Brain pericyte (primary cell): ENCODE measurements around the gene PIH1D1.
"Not testable (repeated sequence)": the region's sequence is repeated elsewhere in the genome, so short reads cannot be mapped to it uniquely, and the experiment has no call there.

Experiments used
- DNase-seq: peaks from one replicate; pipeline ENCODE4 v3.0.0-alpha.2; 2012; ENCODE audit warnings: low read depth, low spot score

Gene PIH1D1

DNA sequence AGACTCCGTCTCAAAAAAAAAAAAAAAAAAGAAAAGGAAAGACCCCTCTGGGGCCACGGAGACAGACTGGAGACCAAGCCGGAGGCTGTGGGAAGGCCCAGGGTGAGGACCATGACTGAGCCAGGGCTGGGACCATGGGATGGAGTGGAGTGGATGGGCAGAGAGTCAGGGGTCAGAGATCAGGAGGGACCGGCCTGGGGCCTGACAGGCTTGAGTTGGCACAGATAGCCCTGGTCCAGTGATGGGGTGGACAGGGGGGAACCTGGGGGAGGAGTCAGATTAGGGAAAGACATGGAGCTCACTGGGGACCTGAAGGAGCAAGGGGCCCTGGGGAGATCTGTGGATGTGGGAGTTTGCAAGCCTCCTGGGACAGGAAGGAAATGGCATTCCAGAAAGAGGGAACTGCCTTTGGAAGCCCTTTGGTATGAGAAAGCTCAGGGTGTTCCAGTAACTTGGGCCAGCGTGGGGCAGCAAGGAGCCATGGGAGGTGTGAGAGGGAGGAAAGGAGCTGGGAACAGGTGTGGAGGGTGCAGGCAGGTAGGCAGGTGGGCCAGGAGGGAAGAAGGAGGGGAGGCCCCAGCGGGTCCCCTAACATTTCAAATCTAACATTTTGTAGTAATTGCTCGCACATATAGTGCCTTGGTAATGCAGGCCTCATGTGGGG is 29.5 kb upstream of the PIH1D1 start:
- DNase-seq, result no peak

DNA sequence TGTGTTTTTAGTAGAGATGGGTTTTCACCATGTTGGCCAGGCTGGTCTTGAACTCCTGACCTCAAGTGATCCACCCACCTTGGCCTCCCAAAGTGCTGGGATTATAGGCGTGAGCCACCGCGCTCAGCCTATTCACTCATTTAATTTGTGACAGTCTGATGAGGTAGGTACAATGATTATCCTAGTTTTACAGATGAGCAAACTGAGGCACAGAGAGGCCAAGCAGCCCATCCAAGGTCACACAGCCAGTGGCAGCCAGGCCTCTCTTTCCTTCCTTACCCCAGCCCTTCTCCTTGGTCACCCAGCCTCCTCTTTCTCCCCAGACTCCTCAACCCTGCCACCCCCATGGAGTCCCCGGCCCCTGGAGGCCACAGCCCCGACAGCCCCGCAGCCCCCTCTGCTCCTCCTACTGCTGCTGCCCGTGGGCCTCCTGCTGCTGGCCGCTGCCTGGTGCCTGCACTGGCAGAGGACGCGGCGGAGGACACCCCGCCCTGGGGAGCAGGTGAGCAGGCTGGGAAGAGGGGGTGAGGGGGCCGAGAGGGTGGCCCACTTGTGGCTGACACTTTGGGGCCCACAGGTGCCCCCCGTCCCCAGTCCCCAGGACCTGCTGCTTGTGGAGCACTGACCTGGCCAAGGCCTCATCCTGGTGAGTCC is 28.5 kb upstream of the PIH1D1 start:
- no peak for DNase-seq

DNA sequence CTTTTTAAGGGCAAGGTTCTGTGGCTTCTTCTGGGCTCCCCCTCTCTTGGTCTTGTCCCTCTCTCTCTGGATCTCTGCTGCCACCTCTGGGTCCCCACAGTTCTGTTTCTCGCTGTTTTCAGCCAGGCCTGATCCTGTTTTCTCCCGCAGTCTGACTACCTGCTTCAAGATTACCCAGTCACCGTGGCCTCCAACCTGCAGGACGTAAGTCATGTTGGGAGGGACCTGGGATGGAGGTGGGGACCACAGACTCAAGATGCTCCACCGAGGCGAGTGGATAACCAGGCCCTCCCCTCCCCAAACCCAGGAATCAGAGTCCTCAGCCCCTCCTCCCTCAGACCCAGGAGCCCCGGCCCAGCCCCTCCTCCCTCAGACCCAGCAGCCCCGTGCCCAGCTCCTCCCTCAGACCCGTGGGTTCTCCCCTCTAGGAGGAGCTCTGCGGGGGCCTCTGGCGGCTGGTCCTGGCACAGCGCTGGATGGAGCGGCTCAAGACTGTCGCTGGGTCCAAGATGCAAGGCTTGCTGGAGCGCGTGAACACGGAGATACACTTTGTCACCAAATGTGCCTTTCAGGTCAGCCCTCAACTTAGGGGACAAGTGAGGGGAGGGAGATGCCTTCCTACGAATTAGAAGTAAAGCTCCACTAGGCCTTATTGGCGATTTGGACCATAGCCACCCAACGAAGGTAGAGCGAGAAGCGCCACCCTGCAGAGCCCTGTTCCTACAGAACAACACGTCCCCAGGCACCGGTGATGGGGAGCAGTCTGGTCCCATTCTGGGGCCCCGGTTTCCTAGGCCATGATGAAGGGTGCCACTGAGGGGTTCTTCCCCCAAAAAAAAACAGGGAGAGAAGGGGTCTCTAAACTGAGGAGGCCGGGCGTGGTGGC is 24.6 kb upstream of the PIH1D1 start:
- DNase-seq, result no peak

DNA sequence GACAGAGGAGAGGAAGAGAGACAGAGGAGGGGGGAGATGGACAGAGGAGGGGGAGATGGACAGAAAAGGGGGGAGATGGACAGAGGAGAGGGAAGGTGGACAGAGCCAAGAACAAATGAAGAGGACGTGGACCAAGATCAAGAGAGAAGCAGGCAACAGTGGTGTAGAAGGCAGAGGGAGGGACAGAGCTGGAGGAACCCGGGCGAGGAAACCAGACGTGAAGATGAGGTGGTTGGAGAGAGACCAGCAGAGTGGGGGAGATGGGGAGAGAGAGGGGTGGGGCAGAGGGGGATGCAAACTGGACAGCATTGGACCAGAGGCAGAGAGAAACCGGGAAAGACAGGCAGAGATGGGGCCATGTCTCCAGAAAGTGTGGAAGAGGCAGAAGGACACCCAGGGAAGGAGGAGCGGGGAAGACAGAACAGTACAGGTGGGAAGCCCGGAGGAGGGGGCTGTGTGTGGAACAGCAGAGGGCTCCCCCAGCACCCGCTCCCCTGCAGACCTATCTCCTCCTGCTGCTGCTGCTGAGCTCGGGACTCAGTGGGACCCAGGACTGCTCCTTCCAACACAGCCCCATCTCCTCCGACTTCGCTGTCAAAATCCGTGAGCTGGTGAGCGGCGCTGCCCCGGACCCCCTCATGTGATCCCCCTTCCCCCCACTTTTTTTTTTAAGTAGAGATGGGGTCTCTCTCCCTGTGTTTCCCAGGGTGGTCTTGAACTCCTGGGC is 23.7 kb upstream of the PIH1D1 start:
- no peak for DNase-seq

DNA sequence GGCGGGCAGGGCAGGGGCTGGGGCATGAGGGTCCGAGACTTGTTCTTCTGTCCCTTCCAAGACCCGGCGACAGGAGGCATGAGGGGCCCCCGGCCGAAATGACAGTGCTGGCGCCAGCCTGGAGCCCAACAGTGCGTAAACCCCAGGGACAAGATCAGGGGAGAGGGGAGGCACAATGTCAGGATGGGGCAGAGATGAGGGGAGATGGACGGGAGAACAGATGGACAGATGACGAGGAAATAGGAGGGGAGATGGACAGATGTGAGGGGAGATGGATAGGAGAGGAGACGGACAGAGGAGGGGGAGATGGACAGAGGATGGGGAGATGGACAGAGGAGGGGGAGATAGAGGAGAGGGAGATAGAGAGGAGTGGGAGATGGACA is 22.9 kb upstream of the PIH1D1 start:
- no peak for DNase-seq

DNA sequence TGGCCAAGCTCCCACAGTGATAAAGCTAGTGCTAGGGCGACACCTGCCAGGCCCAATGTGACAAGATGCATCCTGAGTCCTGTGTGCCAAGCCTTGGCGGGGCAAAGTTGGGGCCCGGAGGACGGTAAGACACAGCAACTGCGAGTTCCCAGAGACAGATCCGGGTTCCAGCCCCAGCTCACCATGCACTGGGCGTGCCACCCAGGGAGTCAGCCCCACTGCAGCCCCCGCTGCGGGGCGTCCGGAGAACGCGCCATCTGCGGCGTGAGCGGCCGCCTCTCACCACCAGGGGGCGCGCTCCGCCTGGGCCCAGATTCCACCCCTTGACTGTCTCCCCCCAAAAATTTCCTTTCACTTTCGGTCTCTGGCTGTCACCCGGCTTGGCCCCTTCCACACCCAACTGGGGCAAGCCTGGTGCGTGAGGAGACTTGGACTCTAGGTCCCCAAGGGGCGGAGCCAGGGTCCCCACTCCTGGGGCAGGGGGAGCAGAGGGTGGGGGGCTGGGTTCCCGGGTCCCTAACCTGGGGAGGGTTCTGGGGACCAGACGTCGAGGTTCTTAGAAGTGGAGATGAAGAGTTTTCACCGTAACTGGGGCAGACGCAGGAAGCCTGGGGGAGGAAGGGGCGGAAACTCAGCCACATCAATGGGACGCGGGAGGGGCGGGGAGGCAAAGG is 22.4 kb upstream of the PIH1D1 start, which contains the start of gene FLT3LG:
Gene FLT3LG (plus strand): TSS at position 348 of the 674 bp plus-strand sequence. CDS start 425 bp downstream, outside the sequence.
- DNase-seq, result no peak

DNA sequence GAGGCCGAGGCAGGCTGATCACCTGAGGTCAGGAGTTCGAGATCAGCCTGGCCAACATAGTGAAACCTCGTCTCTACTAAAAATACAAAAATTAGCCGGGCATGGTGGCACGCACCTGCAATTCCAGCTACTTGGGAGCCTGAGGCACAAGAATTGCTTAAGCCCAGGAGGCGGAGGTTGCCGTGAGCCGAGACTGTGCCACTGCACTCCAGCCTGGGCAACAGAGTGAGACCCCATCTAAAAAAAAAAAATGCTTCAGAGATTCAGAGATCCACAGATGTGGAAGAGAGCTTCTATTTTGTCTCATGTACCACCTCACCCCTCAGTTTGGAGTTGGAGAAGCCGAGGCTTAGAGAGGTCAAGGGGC is 21.9 kb upstream of the PIH1D1 start:
- DNase-seq, result not testable (repeated sequence)

DNA sequence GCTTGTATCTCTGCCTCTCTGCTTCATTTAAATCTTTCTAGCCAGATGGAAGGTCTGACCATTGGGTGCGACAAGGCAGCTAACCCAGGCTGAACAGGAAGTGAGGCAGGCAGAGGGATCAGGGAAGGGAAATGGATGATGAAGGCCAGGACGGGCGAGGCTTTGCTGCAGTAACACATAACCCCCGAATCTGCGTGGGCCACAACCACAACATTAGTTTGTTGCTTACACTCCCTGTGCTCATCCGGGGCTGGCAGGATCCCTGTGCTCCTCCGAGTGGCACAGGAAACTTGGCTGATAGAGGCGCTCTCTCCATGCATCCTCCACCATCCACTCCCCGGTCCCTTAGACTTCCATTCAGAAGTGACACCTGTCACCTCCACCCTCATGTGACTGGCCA is 21.3 kb upstream of the PIH1D1 start:
- DNase-seq, result no peak

DNA sequence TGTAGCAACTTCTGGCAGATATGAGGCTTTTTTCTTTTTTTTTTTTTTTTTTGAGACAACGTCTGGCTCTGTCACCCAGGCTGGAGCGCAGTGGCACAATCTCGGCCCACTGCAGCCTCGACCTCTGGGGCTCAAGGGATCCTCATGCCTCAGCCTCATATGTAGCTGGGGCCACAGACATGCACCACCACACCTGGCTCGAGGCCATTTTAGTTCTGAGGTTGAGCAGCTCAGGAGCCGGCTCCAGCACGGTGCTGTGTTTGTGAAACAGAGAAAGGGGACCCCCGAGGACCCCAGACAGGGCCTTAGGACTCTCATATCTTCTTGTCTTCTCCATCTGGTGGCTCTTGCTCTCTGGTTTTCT is 19.0 kb upstream of the PIH1D1 start:
- DNase-seq, result no peak

DNA sequence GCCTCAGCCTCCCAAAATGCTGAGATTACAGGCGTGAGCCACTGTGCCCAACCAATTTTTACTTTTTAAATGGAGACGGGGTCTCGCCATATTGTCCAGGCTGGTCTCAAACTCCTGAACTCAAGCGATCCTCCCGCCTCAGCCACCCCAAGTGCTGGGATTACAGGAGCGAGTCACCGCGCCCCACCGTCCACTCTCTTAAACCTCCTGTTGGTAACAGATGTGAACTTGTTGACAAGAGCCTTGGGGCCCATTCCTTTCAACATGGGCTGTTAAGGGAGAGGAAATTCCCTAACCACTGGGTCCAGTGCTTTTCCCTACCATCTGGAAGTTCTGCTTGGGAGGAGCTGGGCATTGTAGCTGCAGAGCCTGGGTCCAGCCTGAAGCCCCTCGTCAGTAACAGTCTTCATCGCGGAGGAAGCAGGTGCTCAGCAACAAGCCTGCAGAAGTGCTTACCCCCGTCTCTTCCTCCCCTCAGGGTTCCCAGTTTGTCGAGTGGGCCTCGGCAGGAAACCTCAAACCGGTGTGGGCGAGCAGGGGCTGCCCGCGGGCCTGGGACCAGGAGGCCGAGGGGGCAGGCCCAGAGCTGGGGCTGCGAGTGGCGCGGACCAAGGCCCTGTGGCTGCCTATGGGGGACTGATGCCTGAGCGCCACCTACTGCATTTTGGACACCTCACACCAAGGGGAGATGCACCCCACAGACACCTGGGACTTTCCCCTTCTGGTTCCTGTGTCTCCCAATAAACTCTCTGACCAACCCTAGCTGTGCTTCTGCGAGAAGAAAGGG is 18.4 kb upstream of the PIH1D1 start:
- DNase-seq, result no peak

DNA sequence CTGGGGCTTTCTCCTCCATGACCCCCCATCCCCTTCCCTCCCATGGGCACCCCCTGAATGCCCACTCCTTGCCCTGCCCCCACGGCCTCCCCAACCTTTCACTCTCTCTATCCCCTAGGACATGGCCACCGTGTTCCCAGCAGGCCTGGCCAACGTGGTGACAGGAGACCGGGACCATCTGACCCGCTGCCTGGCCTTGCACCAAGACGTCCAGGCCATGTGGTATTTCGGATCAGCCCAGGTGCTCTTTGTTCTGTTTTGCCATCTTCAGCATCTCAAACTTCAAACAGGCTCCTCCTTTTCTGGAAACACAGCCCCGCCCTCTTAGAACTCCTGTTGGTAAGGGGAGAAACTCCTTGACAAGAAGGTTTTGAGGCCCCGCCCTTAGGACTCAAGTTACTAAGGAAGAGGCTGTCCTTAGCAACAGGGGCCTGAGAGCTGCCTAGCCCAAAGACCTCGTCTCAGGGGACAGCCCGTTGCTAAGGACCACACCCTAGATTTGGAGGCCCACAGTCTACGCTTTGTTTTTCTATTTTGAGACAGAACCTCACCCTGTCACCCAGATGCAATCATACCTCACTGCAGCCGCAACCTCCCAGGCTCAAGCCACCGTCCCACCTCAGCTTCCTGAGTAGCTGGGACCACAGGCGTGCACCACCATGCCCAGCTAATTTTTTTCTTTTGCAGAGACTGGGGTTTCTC is 17.3 kb upstream of the PIH1D1 start:
- no peak for DNase-seq

DNA sequence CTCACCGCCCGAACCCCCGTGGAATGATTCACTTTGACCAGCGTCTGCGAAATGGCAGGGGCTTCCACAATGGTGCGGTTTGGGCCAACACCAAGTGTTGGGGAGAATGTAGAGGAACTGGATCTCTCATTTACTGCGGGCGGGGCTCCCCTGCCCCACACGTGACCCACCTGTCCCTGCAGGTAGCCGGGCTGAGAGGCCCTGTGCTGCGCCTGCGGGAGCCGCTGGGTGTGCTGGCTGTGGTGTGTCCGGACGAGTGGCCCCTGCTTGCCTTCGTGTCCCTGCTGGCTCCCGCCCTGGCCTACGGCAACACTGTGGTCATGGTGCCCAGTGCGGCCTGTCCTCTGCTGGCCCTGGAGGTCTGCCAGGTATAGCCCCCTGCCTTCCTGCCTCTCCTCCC is 16.6 kb upstream of the PIH1D1 start:
- no peak for DNase-seq

DNA sequence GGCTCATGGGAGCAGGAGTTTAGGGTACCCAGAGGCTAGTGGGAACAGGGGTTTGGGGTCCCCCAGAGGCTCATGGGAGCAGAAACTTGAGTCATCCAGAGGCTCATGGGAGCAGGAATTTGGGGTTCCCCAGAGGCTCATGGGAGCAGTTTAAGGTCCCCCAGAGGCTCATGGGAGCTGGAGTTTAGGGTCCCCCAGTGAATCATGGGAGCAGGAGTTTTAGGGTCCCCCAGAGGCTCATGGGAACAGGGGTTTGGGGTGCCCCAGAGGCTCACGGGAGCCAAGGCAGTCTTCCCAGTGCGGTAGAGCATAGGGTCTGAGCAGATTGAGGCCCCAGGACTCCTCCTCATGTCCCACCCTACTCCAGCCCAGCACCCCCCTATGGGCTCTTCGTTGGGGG is 13.8 kb upstream of the PIH1D1 start:
- DNase-seq, result no peak

DNA sequence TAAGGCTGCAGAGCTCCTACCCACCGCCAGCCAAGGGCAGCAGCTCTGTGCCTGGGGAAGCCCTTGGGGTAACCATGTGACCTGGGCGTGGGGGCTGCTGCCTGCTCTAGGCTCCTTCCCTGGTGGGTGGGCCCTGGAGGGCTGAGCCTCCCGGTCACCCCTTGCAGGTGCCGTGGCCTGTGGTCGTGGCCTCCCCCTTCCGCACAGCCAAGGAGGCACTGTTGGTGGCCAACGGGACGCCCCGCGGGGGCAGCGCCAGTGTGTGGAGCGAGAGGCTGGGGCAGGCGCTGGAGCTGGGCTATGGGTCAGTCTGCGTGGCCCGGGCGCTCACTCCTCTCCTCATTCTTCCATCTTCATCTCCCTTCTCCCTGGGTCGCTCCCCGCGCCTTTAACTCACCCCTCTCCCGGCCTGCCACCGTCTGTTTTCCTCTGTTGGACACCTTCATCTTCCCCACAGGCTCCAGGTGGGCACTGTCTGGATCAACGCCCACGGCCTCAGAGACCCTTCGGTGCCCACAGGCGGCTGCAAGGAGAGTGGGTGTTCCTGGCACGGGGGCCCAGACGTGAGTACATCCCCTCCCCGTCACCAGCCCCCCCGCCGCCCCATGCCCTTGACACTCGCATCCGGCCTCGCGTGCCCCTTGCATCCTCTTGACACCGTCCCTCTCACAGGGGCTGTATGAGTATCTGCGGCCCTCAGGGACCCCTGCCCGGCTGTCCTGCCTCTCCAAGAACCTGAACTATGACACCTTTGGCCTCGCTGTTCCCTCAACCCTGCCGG is 12.5 kb upstream of the PIH1D1 start:
- no peak for DNase-seq

DNA sequence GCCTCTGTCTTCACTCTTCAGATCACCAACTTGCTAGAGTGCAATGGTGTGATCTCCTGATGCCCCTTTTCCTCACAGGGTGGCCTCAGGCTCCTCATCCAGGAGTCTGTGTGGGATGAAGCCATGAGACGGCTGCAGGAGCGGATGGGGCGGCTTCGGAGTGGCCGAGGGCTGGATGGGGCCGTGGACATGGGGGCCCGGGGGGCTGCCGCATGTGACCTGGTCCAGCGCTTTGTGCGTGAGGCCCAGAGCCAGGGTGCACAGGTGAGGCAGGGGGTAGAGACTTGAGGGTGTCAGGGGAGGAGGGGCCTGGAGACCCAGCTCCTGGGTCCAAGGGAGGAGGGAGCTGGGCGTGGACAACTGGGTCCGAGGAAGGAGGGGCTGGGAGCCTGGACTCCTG is 10.9 kb upstream of the PIH1D1 start:
- no peak for DNase-seq

DNA sequence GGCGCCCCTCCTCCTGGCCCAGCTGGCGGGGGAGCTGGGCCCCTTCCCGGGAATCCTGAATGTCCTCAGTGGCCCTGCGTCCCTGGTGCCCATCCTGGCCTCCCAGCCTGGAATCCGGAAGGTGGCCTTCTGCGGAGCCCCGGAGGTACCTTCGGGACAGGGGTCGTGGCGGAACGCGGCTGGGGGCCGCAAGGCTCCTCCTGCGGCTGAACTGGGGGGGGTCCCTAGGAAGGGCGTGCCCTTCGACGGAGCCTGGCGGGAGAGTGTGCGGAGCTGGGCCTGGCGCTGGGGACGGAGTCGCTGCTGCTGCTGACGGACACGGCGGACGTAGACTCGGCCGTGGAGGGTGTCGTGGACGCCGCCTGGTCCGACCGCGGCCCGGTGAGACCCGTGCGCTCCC is 10.0 kb upstream of the PIH1D1 start:
- DNase-seq, result no peak

DNA sequence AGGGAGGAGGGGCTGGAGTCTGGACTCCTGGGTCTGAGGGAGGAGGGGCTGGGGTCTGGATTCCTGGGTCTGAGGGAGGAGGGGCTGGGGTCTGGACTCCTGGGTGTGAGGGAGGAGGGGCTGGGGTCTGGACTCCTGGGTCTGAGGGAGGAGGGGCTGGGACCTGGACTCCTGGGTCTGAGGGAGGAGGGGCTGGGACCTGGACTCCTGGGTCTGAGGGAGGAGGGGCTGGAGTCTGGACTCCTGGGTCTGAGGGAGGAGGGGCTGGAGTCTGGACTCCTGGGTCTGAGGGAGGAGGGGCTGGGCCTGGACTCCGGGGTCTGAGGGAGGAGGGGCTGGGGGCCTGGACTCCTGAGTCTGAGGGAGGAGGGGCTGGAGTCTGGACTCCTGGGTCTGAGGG is 9.5 kb upstream of the PIH1D1 start:
- not testable (repeated sequence) for DNase-seq

DNA sequence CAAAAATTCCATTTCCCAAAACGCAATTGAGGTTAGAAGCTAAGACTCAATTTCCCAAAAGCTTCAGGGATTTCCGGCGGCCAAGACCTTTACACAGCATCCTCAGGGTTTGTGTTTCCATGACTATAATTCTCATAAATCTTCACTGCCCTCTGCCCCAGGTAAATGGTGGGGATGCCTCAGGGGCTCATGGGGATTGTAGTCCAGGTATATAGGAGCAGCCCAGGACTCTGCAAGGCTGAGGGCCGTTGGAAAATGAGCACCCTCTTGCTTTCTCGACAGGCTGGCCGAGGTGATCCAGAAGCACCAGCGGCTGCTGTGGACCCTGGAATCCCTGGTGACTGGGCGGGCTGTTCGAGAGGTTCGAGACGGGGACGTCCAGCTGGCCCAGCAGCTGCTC is 7.8 kb upstream of the PIH1D1 start:
- DNase-seq, result no peak

DNA sequence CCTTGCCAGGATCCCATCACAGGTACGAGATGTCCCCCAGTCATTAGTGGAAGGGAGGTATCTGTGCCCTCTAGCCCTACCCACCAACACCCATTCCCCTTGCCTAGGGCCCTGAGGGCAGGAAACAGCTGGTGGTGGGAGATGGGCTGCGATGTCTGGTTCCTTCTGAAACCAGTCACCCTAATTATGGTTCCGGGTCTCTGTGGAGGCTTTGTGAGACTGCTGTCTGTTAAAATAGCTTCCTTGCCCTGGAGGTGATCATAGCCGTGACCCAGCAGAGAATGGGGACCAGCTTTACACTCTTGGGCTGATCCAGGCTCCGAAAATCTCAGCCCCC is 6.9 kb upstream of the PIH1D1 start:
- DNase-seq, result no peak
